ENCODE results near the gene ACTL6B. TPM values are rescaled to one million over a fixed set of nuclear protein-coding genes. Genes with fewer than 3 reads are reported as not detected.

Gene ACTL6B
- total RNA-seq, 1 experiment from 2014 or later = not detected

DNA sequence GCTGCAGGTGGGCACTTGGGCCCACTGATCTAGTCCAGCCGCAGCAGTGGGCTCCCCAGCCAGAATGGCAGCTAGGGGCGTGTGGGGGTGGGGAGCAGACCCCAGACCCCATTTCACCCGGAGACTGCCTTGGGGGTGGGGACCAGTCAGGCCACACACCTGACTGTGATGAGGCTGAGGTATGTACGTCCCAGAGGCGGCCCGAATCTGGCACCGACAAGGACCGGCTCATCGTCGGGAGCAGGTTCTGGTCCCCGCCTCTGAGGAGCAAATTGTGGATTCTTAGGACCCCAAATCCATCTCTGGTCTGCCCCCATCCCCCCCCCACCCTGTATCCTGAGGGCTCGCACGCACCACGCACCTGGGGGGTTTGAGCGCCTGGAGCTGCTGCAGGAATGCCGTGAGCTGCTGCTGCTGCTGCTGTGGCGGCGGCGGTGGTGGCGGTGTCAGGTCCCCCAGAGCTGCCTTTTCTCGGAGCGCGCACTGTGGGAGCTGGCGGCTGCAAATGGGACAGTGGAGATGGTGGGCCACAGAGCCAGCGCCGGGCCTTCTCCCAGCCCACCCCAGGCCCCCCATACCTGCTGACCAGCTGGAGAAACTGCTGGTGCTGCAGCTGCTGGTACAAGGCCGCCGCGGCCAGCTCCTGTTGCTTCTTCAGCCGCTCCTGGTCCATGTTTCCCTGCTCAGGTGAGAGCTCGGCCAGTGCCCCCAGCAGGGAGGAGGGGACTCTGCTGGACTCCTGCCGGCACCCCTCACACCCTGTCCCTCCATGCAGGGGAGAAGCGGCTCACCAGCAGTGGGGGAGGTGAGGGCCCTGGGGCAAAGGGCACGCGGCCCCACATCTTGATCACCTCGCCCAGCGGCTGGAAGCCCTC, 27.6 kb upstream of the ACTL6B start:
- no peak for DNase-seq (ENCODE audit: low read depth)

DNA sequence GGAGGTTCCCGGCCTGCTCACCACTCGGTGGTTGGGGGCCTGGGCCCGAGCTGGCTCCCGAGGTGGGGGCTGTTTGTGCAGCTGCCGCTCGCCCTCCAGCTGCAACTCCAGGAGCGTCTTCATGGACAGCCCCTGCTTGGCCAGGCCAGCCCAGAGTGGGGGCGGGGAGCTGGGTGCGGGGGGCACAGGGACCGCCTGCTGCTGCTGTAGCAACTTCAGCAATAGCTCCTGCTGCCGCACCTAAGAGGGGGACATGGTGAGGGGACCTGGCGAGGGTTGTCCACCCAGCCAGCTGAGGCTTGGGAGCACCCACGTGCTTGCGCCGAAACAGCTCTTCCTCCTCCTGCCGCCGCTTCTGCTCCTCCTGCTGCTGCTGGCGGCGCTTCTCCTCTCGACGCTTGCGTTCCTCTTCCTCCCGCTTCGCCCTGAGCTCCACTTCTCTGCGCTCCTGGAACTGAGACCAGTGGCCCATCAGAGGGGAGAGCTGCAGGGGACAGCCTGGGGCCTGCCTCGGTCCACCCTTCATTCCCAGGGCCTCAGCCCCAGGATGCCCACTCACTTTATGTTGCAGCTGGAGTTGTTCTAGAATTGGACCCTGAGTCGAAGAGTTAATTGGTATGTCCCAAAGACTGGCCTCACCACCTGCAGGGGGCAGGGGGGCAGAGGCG, 26.9 kb upstream of the ACTL6B start:
- no peak for DNase-seq (ENCODE audit: low read depth)

DNA sequence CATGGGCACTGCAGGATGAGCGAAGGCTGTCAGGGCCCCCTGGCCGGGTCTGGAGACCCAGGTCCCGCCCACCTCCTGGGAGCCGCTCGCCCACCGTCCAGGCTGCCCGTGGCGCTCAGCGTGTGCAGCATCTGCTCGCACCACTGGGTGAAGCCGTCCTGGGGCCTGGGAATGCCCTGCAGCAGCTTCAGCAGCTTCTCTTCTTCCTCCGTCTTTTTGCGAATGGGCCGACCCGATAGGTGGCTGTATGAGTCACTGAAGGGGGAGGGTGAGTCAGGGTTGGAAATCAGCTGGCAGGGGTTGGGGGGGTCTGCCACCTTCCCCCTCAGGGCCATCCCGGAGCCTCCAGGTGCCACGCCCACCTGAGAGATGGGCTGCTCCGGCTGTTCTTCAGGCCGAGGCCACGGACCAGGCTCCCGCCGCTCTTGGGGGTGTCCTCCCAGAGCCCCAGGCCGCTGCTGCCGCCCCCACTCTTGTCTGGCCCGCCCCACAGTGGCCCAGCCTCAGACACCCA, 26.0 kb upstream of the ACTL6B start:
- peak; percentile 35 for DNase-seq (ENCODE audit: low read depth)

DNA sequence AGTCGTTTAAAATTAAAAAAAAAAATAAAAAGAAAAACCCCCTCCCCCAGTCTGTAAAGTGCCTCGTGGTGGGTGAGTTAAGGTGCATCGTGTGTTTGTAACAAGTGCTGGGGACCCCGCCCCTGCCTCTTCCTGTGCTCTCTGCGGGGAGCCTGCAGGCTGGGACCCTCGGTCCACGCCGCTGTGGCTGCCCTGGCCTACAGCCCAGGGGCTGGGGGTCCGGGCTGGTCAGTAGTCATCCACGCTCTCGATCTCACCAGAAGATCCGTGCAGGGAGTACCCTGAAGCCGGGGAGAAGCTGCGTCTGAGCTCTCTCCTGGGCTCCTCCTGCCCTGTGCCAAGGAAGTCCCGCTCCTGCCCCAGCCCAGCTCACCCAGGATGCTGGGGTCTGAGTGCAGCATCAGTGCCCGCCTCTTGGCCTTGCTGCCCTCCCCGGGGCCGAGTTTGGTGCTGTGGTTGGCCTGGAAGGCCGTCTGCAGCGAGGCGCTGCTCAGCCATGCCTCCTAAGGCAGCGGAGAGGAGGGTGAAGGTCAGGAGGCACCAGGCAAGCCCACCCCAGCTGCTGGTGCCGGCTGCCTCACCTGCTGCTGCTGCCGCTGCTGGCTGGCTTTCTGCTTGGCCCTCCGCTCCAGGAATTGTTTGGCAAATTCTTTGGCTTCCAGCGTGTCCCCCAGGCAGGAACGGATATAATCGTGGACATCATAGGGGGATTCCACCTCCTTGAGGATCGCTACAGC, 25.4 kb upstream of the ACTL6B start:
- DNase-seq (ENCODE audit: low read depth) = no peak

DNA sequence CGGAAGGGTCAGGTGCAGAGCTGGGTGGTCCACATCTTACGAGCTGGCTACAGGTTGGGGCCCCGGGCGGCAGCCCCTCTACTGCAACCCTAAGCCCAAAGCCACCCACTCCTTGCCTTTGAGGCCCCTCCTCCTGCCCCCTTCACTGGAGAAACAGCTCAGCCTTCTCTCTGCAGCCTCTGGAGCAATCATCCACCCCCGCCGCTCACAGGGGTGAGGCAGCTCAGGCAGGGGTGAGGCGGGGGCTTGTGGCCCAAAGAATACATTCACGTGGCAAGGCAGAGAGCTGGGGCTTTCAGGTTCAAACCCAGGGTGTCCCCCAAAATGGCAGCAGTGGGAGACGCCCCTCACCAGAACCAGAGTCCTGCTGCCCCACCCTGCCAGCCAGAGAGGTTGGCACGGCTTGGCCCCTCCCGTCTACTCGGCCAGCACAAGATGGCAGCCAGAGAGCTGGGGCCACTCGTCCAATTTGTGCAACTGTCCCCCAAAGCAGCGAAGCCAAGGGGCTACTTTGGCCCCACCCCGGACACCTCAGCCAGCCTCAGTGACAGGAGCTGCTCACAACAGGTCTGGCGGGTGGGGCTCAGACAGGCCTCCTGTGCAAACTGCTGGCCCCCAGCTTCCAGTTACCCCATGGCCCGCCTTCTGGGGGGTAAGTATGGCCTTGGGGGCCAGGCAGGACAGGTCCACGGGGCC, 24.5 kb upstream of the ACTL6B start:
- no peak for DNase-seq (ENCODE audit: low read depth)

DNA sequence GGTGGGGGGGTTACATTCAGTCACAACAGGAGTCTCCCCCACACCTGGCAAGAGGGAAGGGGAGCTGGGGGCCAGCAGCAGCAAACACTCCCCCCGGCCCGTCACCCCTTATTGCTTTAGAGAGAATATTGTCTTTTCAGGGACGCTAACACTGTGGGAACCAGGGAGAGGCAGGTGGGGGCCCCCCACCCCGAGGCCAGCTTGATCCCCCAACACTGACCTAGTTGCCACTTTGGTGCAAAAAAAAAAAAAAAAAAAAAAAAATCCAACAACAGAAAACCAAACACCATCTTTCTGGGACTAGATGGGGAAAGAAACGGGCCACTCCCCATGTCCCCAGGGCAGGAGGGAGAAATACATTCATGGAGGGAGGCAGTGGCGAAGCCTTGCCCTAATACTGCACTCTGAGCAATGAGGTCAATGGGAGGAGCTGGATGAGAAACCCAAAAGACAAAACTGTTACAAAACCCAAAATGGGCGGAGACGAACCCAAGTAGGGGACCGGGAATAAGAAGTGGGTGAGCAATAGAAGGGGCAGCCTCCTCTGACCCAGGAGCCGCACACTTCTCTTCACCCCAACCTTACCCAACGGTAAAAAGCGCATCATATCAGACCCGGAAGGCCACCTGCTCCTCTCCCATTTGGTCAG, 23.8 kb upstream of the ACTL6B start:
- peak; percentile 50 for DNase-seq (ENCODE audit: low read depth)

DNA sequence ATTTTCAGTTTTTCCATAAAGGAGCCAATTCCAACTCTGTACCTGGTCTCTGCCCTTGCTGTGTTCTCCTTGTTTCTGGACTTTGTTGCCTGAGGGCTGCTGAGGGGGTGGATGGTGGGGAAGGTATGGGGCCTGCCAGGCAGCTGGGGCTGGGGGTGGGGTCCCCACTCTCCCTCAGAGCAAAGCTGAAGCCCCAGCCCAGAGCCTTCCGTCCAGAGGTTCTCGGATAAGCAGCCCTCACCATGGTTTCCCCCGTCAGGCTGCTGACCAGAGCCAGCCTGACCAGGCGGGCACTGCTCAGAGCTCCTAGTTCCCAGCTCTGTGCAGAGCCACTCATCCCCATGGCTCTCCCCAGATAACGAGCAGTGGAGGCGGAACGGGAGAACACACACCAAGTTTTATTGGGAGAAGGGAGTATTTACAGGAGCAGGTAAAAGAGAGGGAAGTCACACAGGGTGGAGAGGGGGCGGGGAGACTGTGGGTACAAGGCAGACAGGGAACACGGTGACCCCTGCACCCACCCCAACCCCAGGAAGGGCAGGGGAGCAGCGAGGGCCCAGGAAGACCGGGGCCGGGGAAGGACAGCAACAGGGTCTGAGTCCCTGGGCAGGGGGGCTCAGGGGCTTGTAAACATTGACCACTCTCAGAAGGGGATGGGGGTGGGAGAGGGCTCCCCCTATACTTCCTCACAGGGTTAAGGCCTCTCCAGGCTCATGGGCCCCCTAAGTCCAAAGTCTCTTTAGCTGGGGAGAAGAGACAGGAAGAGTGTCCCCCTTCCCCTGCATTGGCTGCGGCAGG, 23.1 kb upstream of the ACTL6B start:
- DNase-seq (ENCODE audit: low read depth) = no peak

DNA sequence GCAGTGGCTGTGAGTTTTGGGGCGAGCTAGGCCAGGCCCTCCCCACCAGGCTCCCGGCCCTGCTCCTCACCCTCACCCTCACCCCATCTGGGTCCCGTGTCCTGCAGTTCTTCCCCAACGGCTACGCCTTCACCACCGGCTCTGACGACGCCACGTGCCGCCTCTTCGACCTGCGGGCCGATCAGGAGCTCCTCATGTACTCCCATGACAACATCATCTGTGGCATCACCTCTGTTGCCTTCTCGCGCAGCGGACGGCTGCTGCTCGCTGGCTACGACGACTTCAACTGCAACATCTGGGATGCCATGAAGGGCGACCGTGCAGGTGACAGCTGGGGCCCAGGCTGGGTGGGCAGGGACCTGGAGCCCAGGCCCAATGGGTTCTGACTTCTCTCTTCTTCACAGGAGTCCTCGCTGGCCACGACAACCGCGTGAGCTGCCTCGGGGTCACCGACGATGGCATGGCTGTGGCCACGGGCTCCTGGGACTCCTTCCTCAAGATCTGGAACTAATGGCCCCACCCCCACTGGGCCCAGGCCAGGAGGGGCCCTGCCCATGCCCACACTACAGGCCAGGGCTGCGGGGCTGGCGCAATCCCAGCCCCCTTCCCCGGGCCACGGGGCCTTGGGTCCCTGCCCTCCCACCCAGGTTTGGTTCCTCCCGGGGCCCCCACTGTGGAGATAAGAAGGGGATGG, 22.2 kb upstream of the ACTL6B start:
- DNase-seq (ENCODE audit: low read depth) = no peak

DNA sequence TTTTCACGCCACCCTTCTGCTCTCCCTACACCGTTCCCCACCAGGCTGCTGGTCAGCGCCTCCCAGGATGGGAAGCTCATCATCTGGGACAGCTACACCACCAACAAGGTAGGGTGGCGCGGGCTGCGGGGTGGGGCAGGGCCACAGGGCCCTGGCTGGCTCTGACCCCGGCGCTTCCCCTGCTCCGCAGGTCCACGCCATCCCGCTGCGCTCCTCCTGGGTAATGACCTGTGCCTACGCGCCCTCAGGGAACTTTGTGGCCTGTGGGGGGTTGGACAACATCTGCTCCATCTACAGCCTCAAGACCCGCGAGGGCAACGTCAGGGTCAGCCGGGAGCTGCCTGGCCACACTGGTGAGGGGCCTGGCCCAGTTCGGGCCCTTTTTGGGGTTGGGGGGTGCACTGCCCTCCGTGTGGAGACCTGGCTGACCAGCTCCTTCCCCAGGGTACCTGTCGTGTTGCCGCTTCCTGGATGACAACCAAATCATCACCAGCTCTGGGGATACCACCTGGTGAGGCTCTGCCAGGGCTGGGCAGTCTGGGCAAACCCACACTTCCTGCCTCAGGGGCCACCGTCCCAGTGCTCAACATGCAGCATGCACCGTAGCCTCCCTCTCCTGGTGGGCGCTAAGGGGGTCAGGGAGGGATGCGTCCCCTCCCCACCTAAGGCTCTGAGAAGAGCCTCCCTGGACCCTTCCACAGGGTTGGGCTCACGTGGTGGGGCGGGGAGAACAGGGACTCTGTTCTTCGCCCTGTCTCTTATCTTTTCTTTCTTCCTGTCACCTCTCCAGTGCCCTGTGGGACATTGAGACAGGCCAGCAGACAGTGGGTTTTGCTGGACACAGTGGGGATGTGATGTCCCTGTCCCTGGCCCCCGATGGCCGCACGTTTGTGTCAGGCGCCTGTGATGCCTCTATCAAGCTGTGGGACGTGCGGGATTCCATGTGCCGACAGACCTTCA, 21.3 kb upstream of the ACTL6B start:
- no peak for DNase-seq (ENCODE audit: low read depth)

DNA sequence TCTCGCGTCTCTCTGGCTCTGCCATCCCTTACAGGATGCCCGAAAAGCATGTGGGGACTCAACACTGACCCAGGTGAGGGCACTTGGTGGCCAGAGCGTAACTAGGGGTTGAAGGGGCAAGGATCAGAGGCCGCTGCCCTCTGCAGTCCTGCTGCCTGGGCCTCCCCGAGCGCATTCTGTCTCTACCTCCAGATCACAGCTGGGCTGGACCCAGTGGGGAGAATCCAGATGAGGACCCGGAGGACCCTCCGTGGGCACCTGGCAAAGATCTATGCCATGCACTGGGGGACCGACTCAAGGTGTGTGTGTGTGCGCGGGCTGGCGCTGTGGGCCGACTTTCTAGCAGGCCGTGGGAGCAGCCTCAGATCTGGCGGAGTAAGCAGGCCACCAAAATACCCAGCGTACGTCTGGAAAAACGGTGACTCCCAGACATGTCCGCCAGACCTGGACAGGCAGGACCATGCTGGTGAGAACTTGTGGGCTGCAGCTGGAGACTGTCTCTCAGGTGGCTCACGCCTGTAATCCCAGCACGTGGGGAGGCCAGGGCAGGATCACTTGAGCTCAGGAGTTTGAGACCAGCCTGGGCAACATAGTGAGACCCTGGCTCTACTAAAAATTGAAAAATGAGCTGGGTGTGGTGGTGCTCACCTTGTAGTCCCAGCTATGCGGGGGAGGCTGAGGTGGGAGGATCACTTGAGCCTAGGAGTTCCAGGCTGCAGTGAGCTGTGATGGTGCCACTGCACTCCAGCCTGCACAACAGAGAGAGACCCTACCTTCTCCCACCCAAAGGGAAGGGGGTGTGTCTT, 20.5 kb upstream of the ACTL6B start:
- no peak for DNase-seq (ENCODE audit: low read depth)

DNA sequence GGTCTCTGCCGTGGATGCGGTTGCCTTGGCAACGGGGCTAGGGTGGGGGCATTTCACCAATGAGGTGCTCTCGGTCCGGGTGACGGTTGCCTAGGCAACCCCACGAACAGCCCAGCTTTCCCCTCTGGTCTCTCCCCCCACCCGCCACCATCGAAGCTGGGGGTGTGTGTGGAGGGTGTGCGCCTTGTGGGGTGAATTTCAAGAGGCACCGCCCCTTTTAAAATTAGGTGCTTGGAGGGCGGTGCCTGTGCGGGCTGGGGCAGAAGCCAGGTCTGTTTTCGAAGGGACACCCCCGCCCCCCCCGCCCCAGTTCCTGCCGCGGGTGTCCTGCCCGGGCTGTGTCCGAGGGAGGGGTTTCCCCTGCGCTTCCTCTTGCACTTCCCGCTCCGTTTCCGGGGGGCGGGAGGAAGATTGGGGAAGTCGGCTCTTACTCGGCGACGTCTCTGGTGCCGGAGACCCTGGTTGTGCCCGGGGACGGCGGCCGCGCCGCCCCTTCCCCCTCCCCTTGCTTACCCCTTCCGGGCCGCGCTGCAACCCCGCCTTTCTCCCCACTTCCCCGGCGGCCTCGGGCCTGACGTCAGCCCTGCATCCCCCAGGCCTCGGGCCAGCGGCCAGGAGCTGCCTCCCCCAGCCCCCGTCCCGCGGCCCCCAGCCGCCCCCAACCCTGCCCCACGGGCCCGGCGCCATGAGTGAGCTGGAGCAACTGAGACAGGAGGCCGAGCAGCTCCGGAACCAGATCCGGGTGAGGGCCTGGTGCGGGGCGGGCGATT, 19.5 kb upstream of the ACTL6B start:
- peak; percentile 71 for DNase-seq (ENCODE audit: low read depth)

DNA sequence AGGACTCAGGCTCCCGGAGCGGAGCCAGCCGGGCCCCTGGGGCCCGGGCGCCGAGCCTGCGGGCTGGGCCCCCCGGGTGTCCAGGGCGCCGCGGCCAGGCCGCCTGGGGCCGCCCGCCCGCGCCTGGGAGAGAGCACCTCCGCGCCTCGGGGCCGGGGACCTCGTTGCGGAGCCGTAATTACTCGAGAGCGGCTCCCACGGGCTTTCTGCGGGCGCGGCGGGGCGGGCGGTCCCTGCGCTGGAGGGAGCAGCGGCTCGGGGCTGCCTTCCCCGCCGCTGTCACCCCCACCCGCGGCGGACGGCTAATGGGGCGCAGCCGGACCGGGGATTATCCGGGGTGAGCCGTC, 18.8 kb upstream of the ACTL6B start:
- DNase-seq (ENCODE audit: low read depth) = no peak

DNA sequence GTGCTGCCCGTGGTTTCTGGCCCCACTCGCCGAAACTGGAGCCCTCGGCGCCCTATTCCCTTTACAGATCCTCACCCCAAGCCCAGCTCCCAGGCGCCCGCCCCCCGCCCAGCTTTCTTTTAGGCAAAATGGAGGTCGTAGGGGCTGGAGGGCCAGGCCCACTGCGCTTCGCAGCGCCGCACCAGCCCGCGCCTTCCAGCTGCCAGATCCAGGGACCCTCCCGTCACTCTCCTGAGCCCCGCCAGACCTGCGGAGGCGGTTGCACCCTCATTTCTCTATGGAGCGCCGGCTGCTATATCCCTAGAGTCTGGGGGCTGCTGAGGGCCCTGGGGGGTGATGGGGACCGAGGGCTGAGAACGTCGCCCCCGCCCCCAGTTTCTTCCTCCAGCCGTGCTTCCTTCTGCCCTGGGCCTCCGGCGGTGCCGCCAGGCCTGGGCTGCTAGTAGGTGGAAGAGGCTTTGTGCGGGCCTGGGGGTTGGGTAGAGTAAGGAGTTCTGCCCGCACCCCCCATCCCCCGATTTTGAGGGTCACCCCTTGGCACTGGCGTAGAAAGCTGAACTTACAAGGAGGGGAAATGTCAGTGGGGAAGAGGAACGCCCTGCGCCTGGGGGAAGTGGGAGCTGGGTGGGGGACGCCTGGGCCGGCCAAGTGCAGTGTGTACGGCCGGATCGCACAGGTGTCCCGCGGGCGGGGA, 18.3 kb upstream of the ACTL6B start:
- DNase-seq (ENCODE audit: low read depth) = no peak

DNA sequence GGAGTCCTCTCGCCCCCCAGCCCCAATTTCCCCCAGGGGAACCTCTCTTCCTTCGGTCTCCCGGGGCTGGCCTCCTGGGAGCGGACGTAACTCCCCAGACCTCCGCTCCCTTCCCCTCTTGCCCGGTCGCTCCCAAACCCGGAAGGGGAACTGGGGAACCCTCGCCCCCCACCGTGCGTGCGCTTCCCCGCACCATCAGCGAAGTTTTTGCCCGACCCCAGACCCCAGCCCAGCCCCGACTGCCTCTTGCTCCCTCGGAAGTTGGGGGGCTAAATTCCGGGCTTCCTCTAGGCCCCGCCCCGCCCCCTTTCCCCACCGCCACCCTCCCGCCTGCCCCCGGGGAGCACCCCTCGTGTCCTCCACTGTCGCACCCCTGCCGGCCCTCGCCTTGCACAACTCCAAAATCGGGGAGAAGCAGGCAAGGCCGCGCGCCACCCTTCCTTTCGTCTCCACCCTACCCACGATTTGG, 17.7 kb upstream of the ACTL6B start:
- DNase-seq (ENCODE audit: low read depth) = peak; percentile 32

DNA sequence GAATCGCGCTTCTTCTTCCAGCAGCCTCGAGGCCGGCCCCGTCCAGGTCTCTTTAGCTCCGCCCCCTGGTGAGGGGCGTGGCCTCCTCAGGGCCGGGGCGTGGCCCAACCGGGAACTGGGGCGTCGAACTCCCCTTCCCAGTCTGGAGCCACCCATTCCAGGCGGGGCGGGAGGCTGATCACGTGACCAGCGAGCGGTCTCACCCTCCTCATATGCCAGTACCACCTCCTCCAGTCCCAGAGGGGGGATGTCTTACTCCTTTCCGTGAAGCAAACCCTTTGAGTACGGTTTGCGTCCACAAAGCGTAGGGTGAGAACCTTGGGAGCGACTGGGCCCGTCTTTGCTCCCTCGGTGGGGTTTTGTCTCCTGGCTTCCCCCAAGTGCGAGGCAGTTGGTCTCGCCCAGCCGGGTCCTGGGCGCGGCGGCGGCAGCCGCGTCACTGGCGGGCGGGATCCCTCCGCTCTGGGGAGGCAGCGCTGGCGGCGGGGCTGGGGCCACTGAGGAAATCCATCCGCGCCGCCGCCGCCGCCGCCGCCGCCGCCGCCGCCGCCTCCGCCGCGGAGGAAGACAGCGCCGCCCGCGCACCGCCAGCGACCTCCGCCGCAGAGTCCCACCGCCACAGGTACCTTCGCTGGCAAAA, 17.2 kb upstream of the ACTL6B start, which contains the start of gene GNB2:
GNB2 (plus strand) TSS at position 439 of the 640 bp plus-strand sequence. CDS start 2,526 bp downstream, outside the sequence.
- peak; percentile 99 for DNase-seq (ENCODE audit: low read depth)
